A673 (cell line): Measurements from ENCODE around the gene BCL3.

Source experiments
- EZH2 ChIP-seq: fragments of 200-600 bp; sonication (generic); IDR thresholded peaks from 2 replicates; pipeline ENCODE4 v1.6.1; 2017; ENCODE audit warnings: borderline replicate concordance, low read depth, mild to moderate bottlenecking, mixed read lengths, antibody characterized with exemption, low read length; ENCODE audit not compliant: poor library complexity, severe bottlenecking
- TF ChIP-seq, protein P1 (sequence below): fragments of 300-800, 200-600 bp; sonication (generic); conservative IDR thresholded peaks from 2 replicates; pipeline ENCODE4 v1.5.1; 2017; ENCODE audit warnings: low read depth, mild to moderate bottlenecking, antibody characterized with exemption, low read length, moderate library complexity, mixed read lengths

DNA sequence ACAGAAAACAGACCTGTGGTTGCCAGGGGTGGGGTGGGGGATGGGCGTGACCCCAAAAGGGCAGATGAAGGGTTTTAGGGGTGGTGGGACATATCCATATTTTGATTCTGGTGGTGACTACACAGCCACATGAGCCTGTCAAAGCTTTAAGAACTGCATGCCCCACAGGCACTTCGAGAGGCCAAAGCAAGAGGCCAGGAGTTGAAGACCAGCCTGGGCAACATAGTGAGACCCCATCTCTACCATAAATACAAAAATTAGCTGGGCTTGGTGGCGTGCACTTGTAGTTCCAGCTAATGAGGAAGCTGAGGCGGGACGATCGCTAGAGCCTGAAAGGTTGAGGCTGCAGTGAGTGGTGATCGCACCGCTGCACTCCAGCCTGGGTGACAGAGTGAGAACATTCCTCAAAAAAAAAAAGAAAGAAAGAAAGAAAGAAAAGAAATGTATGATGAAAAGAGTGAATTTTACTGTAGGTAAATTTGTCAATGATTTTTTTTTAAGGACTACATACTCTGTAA, 18.9 kb upstream of the BCL3 start:
- TF ChIP-seq, protein P1, sequence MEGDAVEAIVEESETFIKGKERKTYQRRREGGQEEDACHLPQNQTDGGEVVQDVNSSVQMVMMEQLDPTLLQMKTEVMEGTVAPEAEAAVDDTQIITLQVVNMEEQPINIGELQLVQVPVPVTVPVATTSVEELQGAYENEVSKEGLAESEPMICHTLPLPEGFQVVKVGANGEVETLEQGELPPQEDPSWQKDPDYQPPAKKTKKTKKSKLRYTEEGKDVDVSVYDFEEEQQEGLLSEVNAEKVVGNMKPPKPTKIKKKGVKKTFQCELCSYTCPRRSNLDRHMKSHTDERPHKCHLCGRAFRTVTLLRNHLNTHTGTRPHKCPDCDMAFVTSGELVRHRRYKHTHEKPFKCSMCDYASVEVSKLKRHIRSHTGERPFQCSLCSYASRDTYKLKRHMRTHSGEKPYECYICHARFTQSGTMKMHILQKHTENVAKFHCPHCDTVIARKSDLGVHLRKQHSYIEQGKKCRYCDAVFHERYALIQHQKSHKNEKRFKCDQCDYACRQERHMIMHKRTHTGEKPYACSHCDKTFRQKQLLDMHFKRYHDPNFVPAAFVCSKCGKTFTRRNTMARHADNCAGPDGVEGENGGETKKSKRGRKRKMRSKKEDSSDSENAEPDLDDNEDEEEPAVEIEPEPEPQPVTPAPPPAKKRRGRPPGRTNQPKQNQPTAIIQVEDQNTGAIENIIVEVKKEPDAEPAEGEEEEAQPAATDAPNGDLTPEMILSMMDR: no peak
- no peak for TF ChIP-seq EZH2
